Mucosa of descending colon (tissue), 3 donors: ENCODE data around the gene B3GLCT. TPM values are rescaled to one million over a fixed set of nuclear protein-coding genes. Genes with fewer than 3 reads are reported as not detected.

ENCODE experiments used
- ATAC-seq: fragments of 200-7000 bp; cut with Tn5 transposase; one replicate; pipeline ENCODE4 v1.9.1; 2020; ENCODE audit warnings: mild to moderate bottlenecking, moderate library complexity
- DNase-seq, 3 donors: peaks; one replicate each; pipeline ENCODE4 v3.0.0-alpha.2; 2020
- H3K36me3 ChIP-seq: fragments of 200-600 bp; one replicate; pipeline ENCODE4 v1.8.0; 2021; ENCODE audit warnings: low read depth, mild to moderate bottlenecking
- H3K4me1 ChIP-seq: fragments of 200-600 bp; one replicate; pipeline ENCODE4 v1.8.0; 2021; ENCODE audit warnings: low read depth, mild to moderate bottlenecking
- H3K4me3 ChIP-seq: fragments of 200-600 bp; one replicate; pipeline ENCODE4 v1.8.0; 2021; ENCODE audit warnings: mild to moderate bottlenecking
- H3K9me3 ChIP-seq: fragments of 200-600 bp; one replicate; pipeline ENCODE4 v1.8.0; 2021; ENCODE audit warnings: mild to moderate bottlenecking
- intact Hi-C, 2 donors: fragments of 100-400 bp; cut with DNase I in 1 of 2; cut with micrococcal nuclease in 1 of 2; formaldehyde crosslinking; loops; one replicate each; pipeline versions ENCODE4 v1.11.0 to v1.11.1; 2022; cut with DNase I, micrococcal nuclease
- total RNA-seq, 3 donors: library from RNA; stranded (reverse); fragmentation: NEBNext Ultra II Directional in 2 of 3; extraction: Animal tissue kit (Norgen Biotek cat#: 25700) in 2 of 3; gene quantifications; one replicate each; pipeline versions ENCODE4 v1.2.1 to v1.2.4, GENCODE V29; 2021 to 2023
- TF ChIP-seq, protein P1 (sequence below): fragments of 200-600 bp; IDR thresholded peaks from one replicate; pipeline ENCODE4 v1.8.0; 2022; ENCODE audit warnings: antibody characterized with exemption, mild to moderate bottlenecking
- donor health status: DM: no; HTN: no; CAD: no; lungs with moderate emphysema.
- donor health status: DM: no; HTN: no; CAD: no.
- donor health status: DM: no; HTN: yes; CAD: no.

B3GLCT gene
- total RNA-seq, 3 donors from 2014 or later: 3.1 to 5.1 (median 4.0) TPM

GRCh38 chr13:31322702-31323405, 123.1 kb downstream of the B3GLCT start:
- TF ChIP-seq, protein P1, sequence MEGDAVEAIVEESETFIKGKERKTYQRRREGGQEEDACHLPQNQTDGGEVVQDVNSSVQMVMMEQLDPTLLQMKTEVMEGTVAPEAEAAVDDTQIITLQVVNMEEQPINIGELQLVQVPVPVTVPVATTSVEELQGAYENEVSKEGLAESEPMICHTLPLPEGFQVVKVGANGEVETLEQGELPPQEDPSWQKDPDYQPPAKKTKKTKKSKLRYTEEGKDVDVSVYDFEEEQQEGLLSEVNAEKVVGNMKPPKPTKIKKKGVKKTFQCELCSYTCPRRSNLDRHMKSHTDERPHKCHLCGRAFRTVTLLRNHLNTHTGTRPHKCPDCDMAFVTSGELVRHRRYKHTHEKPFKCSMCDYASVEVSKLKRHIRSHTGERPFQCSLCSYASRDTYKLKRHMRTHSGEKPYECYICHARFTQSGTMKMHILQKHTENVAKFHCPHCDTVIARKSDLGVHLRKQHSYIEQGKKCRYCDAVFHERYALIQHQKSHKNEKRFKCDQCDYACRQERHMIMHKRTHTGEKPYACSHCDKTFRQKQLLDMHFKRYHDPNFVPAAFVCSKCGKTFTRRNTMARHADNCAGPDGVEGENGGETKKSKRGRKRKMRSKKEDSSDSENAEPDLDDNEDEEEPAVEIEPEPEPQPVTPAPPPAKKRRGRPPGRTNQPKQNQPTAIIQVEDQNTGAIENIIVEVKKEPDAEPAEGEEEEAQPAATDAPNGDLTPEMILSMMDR: no peak
- no peak for DNase-seq
- no peaks in the 10 kb centered on the region for H3K4me1 ChIP-seq
- ATAC-seq: no peak
- H3K4me3 ChIP-seq: no peak overlapping the region
- intact Hi-C loops: no loop called here
- no peaks in the 10 kb centered on the region for H3K9me3 ChIP-seq
- H3K36me3 ChIP-seq: no peaks in the 10 kb centered on the region

GRCh38 chr13:31327182-31327860, 127.5 kb downstream of the B3GLCT start:
- Histone ChIP-seq H3K9me3 (no peaks in the 10 kb centered on the region), H3K4me1 (no peaks in the 10 kb centered on the region), H3K36me3 (no peaks in the 10 kb centered on the region), H3K4me3 (no peak overlapping the region)
- intact Hi-C loops: no loop called here
- no peak for DNase-seq
- ATAC-seq: no peak
- TF ChIP-seq, protein P1: no peak

GRCh38 chr13:31328549-31329235, 128.9 kb downstream of the B3GLCT start:
- no peak overlapping the region for H3K4me3 ChIP-seq
- H3K4me1 ChIP-seq: no peaks in the 10 kb centered on the region
- intact Hi-C loops: no loop called here
- no peaks in the 10 kb centered on the region for H3K36me3 ChIP-seq
- no peaks in the 10 kb centered on the region for H3K9me3 ChIP-seq
- DNase-seq (no peak), ATAC-seq (no peak)
- TF ChIP-seq, protein P1: no peak

DNA sequence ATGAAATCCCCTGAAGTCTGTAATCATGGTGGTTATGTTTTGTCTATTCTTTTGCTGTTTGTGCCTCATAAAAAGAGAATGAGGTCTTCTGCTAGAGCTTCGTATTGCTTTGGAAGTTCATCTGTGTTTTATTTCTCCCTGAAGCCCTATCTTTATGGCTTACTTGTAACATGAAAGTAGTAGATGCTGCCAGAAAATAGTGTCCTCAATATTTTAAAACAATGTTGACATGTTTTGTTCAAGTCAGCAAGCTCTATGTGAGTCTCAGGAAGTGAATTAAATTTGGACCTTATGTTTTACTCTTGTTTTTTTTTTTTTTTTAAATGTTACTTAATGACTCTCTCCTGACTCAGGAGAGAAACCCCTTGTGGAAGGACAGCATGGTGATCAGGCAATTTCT, 130.5 kb downstream of the B3GLCT start:
- intact Hi-C loops: no loop called here
- Histone ChIP-seq H3K4me3 (no peak overlapping the region), H3K9me3 (no peaks in the 10 kb centered on the region), H3K36me3 (no peaks in the 10 kb centered on the region), H3K4me1 (no peaks in the 10 kb centered on the region)
- TF ChIP-seq, protein P1: no peak
- DNase-seq: no peak
- ATAC-seq: no peak

DNA sequence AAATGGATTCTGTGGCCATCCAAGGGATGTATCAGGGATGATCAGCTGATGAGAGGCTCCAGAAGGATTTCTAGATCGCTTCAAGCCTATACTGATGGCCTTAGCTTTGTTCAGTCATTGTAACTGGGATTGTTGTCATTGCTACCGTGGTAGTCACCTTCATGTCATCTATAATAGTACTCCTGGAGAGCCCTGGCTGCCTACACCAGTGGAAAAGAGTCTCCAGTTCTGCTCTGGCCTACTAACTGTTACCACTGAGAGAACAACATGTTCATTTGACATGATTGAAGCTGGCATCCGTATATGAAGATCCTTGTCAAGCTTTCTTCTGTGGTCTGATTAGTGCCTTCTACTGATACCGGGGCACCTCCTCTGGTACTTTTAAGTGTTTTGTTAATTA, 131.3 kb downstream of the B3GLCT start:
- intact Hi-C loops: no loop called here
- ATAC-seq (no peak), DNase-seq (no peak)
- H3K9me3 ChIP-seq: no peaks in the 10 kb centered on the region
- TF ChIP-seq, protein P1: no peak
- H3K36me3 ChIP-seq: no peaks in the 10 kb centered on the region
- H3K4me1 ChIP-seq: no peaks in the 10 kb centered on the region
- H3K4me3 ChIP-seq: no peak overlapping the region
